Ishikawa (cell line): Measurements from ENCODE around the gene TLE1.

ENCODE experiments used
- RAD21 ChIP-seq: IDR thresholded peaks from 2 replicates; pipeline ENCODE4 v1.6.1; 2012; ENCODE audit warnings: low read depth
- TAF1 ChIP-seq: IDR thresholded peaks from 2 replicates; pipeline ENCODE4 v1.6.1; 2012; ENCODE audit warnings: low read depth, mild to moderate bottlenecking
- TEAD4 ChIP-seq: IDR thresholded peaks from 2 replicates; pipeline ENCODE4 v1.6.1; 2012
- TF ChIP-seq, protein P1 (sequence below): IDR thresholded peaks from 2 replicates; pipeline ENCODE4 v1.6.1; 2012
- TF ChIP-seq, protein P2 (sequence below): IDR thresholded peaks from 2 replicates; pipeline ENCODE4 v1.6.1; 2012

DNA sequence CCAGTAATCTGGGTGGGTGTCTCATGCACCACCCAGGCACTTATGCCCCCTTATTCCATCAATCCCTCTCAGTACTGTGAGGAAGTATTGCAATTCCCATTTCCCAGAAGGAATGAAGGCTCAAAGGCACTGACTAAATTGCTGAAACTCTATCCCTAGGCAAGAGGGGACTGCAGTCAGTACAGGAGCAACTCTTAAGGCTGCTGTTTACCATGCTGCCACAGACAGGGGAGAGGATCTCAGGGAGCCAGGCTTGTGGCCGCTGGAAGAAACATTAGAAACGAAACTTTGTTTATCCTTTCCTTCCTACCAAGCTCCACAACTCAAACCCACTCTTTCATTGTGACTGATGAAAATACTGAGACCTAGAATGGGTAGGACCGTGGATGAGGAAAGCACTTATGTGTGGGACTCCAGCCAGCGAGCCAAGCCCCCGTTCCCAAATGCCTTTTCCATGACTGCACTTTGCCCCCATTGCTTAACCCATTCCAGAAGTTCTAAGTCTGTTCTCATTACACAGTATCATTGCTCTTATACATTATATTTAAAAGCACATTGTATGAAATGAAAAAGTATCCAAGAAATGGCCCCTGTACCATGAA is 54.3 kb downstream of the TLE1 start:
- TF ChIP-seq TAF1, result no peak
- TF ChIP-seq RAD21, result no peak
- no peak for TF ChIP-seq TEAD4
- TF ChIP-seq, protein P1, sequence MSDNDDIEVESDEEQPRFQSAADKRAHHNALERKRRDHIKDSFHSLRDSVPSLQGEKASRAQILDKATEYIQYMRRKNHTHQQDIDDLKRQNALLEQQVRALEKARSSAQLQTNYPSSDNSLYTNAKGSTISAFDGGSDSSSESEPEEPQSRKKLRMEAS, result no peak
- TF ChIP-seq, protein P2, sequence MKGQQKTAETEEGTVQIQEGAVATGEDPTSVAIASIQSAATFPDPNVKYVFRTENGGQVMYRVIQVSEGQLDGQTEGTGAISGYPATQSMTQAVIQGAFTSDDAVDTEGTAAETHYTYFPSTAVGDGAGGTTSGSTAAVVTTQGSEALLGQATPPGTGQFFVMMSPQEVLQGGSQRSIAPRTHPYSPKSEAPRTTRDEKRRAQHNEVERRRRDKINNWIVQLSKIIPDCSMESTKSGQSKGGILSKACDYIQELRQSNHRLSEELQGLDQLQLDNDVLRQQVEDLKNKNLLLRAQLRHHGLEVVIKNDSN, result no peak
